WERI-Rb-1 (cell line): ENCODE results near the gene SAMHD1.
"Not testable (repeated sequence)": the region's sequence is repeated elsewhere in the genome, so short reads cannot be mapped to it uniquely, and the experiment has no call there.

ENCODE experiments used
- DNase-seq: peaks from one replicate; pipeline ENCODE4 v3.0.0-alpha.2; 2020
- H3K27ac ChIP-seq: fragments of 250-450 bp; sonication (Bioruptor Pico); 2 replicates; pipeline ENCODE4 v1.5.1; 2020; ENCODE audit warnings: mild to moderate bottlenecking, moderate library complexity
- H3K27me3 ChIP-seq: fragments of 250-450 bp; sonication (Bioruptor Pico); 2 replicates; pipeline ENCODE4 v1.5.1; 2021; ENCODE audit warnings: mild to moderate bottlenecking, low read depth, moderate library complexity; ENCODE audit not compliant: insufficient read depth, severe bottlenecking
- H3K36me3 ChIP-seq: fragments of 250-450 bp; sonication (Bioruptor Pico); 2 replicates; pipeline ENCODE4 v1.5.1; 2020; ENCODE audit warnings: mild to moderate bottlenecking, moderate library complexity
- H3K4me3 ChIP-seq: 2 replicates; pipeline ENCODE4 v1.5.1; 2011; ENCODE audit warnings: low read depth, mild to moderate bottlenecking, control low read depth, low read length
- H3K9me3 ChIP-seq: fragments of 250-450 bp; sonication (Bioruptor Pico); 2 replicates; pipeline ENCODE4 v1.5.1; 2021; ENCODE audit warnings: mild to moderate bottlenecking, moderate library complexity; ENCODE audit not compliant: severe bottlenecking
- TF ChIP-seq, protein P1 (sequence below): IDR thresholded peaks from 2 replicates; pipeline ENCODE4 v1.5.1; 2011; ENCODE audit warnings: low read depth, mild to moderate bottlenecking, control low read depth, inconsistent platforms, low read length

The SAMHD1 gene

DNA sequence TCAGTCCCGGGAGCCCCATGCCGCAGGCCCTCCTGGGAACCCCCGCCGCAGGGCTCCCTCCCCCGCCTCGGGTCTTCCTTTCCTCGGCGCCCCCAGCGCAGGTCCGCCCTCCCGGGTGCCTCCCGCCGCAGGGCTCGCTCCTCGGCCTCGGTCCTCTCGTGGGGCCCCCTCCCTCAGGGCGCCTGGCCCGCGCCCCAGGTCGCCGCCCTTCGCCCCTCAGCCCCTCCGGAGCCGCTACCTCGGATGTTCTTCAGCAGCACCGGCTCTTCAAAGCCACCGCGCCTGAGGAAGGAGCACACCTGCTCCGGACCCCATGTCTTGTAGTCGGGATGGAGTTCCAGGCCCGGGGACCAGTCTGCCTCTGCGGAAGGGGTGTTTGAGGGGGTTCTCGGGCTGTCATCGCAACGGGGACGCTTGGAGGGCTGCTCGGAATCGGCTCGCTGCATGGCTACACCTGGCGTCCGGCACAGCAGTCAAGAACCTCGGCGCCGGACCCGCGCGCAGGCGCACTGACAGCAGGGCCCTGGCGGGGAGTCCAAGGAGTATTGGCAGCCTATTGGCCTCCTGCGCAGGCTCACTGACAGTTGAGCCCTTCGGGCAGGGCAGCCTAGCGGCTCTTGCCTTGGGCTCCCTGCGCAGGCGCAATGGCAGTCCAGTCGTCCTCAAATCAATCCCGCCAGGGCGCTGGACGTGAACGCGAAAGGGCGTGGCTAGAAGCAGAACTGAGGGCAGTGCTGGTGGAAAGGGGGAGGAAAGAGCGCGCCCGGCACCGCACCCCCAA, at the start of gene SAMHD1:
SAMHD1 (minus strand) TSS at position 511 of the 781 bp plus-strand sequence; CDS start at position 446, 65 bp downstream.
- Histone ChIP-seq H3K27me3 (no peaks in the 10 kb centered on the region), H3K9me3 (no peaks in the 10 kb centered on the region), H3K27ac (peak within 1 kb of the TSS; percentile 84), H3K4me3 (peak within 1 kb of the TSS; percentile 82), H3K36me3 (no peaks in the 10 kb centered on the region; the same call in 1 of the 2 replicates)
- TF ChIP-seq, protein P1, sequence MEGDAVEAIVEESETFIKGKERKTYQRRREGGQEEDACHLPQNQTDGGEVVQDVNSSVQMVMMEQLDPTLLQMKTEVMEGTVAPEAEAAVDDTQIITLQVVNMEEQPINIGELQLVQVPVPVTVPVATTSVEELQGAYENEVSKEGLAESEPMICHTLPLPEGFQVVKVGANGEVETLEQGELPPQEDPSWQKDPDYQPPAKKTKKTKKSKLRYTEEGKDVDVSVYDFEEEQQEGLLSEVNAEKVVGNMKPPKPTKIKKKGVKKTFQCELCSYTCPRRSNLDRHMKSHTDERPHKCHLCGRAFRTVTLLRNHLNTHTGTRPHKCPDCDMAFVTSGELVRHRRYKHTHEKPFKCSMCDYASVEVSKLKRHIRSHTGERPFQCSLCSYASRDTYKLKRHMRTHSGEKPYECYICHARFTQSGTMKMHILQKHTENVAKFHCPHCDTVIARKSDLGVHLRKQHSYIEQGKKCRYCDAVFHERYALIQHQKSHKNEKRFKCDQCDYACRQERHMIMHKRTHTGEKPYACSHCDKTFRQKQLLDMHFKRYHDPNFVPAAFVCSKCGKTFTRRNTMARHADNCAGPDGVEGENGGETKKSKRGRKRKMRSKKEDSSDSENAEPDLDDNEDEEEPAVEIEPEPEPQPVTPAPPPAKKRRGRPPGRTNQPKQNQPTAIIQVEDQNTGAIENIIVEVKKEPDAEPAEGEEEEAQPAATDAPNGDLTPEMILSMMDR = no peak
- DNase-seq = peak; percentile 99

DNA sequence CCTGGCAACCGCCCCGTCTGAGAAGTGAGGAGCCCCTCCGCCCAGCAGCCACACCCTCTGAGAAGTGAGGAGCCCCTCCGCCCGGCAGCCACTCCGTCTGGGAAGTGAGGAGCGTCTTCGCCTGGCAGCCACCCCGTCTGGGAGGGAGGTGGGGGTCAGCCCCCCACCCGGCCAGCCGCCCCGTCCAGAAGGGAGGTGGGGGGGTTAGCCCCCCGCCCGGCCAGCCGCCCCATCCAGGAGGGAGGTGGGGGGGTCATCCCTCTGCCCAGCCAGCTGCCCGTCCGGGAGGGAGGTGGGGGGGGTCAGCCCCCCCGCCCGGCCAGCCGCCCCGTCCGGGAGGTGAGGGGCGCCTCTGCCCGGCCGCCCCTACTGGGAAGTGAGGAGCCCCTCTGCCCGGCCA, 48.7 kb upstream of the SAMHD1 start:
- H3K27me3 ChIP-seq, DNase-seq, H3K4me3 ChIP-seq, H3K27ac ChIP-seq, H3K9me3 ChIP-seq: not testable (repeated sequence)
- peaks cover 60% of the 10 kb centered on the region for H3K36me3 ChIP-seq

DNA sequence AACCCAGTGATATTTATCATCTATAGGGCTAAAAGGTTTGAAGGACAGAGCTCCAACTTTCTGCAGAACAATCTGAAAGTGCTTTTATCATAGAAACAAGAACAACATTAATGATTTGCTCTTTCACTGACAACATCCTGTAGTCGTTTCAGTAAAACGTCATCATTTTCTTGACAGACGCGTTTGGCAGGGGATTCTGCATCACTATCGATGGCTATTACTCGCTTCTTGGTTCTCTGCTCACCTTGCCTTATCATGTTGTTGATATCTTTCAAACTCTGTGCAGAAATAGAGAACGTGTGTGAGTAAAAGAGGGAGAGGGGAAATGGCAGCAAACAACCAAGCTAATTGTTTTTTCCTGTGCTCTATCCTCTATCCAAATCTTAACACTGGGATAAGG, 47.1 kb upstream of the SAMHD1 start:
- TF ChIP-seq, protein P1 = no peak
- no peak for DNase-seq
- Histone ChIP-seq H3K36me3 (peaks cover 64% of the 10 kb centered on the region), H3K9me3 (no peaks in the 10 kb centered on the region), H3K27ac (no peak overlapping the region), H3K27me3 (no peaks in the 10 kb centered on the region), H3K4me3 (no peak overlapping the region)

DNA sequence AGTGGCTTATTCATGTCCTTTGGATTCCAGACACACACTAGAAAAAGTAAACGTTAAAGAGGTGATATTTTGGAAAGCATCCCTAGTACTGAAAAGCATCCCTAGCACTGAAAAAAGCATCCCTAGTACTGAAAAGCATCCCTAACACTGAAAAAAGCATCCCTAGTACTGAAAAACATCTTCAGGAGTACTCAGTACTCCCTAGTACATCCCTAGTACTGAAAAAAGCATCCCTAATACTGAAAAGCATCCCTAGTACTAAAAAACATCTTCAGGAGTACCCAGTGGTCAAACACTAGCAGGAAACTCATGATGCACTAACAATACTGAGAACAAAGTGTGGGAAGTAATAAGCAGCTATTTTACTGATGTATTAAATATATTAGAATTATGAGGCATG, 45.6 kb upstream of the SAMHD1 start:
- Histone ChIP-seq H3K9me3 (no peaks in the 10 kb centered on the region), H3K27me3 (no peaks in the 10 kb centered on the region), H3K4me3 (no peak overlapping the region), H3K36me3 (peaks cover 50% of the 10 kb centered on the region), H3K27ac (no peak overlapping the region)
- no peak for DNase-seq
- TF ChIP-seq, protein P1 = no peak

DNA sequence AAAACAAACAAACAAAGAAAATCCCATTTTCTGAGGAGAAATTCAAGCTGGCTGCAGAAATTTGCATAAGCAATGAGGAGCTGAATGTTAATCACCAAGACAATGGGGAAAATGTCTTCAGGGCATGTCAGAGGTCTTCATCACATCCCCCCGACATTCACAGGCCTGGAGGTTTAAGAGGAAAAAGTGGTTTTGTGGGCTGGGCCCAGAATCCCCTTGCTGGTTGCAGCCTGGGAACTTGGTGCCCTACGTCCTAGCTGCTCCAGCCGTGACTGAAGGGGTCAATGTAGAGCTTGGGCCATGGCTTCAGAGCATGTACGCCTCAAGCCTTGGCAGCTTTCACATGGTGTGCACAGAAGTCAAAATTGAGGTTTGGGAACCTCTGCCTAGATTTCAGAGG, 42.7 kb upstream of the SAMHD1 start:
- H3K9me3 ChIP-seq, H3K27ac ChIP-seq, DNase-seq, H3K4me3 ChIP-seq, H3K27me3 ChIP-seq: not testable (repeated sequence)
- peaks cover 46% of the 10 kb centered on the region for H3K36me3 ChIP-seq

DNA sequence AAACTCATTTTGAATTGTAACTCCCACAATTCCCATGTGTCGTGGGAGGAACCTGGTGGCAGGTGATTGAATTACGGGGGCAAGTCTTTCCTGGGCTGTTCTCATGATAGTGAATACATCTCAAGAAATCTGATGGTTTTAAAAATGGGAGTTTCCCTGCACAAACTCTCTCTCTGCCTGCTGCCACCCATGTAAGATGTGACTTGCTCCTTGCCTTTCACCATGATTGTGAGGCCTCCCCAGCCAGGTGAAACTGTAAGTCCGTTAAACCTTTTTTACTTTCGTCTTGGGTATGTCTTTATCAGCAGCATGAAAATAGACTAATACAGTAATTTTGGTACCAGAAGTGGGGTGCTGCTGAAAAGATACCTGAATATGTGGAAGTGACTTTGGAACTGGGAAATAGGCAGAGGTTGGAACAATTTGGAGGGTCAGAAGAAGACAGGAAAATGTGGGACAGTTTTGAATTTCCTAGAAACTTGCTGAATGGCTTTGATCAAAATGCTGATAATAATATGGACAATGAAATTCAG, 41.4 kb upstream of the SAMHD1 start:
- Histone ChIP-seq H3K4me3 (no peak overlapping the region), H3K9me3 (no peaks in the 10 kb centered on the region), H3K27ac (no peak overlapping the region), H3K27me3 (no peaks in the 10 kb centered on the region), H3K36me3 (peaks cover 35% of the 10 kb centered on the region)
- no peak for DNase-seq
- TF ChIP-seq, protein P1 = no peak
